NB4 (cell line): Measurements from ENCODE around the gene GC.

ENCODE experiments used
- DNase-seq: peaks from one replicate; pipeline ENCODE4 v3.0.0; 2010; ENCODE audit warnings: low read depth
- H3K4me3 ChIP-seq: one replicate; pipeline ENCODE4 v1.5.1; 2011; ENCODE audit warnings: mild to moderate bottlenecking, low read depth, low read length, moderate library complexity
- MYC ChIP-seq: IDR thresholded peaks from 2 replicates; pipeline ENCODE4 v1.6.1; 2011; ENCODE audit warnings: low read depth, low read length
- POLR2A ChIP-seq: IDR thresholded peaks from 2 replicates; pipeline ENCODE4 v1.6.1; 2011; ENCODE audit warnings: mild to moderate bottlenecking; ENCODE audit not compliant: insufficient read length; ENCODE audit errors: extremely low read depth
- TF ChIP-seq, protein P1 (sequence below): IDR thresholded peaks from one replicate; pipeline ENCODE4 v1.5.1; 2012; ENCODE audit warnings: low read depth, low read length
- TF ChIP-seq, protein P2 (sequence below): IDR thresholded peaks from 2 replicates; pipeline ENCODE4 v1.6.1; 2011; ENCODE audit warnings: low read depth, low read length

GC gene

DNA sequence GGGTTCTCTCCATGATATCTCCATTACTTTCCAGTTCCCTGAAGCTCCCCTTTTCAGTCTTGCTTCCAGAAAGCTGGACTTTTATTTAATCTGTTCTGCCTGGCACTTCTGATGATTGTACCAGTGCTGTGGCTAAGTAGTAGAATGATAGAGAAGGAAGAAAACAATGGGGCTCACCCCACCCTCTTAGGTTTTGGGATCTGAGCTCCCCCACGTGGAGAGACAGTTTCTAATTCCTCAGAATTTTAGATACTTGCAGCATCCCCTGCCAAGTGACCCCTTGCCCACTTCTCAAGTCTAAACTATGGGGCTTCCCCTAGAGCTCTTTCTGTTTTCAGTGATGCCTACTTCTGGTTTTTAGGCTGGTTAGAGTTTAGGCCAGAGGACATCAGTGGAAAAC is 73.9 kb downstream of the GC start:
- no peak for TF ChIP-seq POLR2A
- TF ChIP-seq, protein P1, sequence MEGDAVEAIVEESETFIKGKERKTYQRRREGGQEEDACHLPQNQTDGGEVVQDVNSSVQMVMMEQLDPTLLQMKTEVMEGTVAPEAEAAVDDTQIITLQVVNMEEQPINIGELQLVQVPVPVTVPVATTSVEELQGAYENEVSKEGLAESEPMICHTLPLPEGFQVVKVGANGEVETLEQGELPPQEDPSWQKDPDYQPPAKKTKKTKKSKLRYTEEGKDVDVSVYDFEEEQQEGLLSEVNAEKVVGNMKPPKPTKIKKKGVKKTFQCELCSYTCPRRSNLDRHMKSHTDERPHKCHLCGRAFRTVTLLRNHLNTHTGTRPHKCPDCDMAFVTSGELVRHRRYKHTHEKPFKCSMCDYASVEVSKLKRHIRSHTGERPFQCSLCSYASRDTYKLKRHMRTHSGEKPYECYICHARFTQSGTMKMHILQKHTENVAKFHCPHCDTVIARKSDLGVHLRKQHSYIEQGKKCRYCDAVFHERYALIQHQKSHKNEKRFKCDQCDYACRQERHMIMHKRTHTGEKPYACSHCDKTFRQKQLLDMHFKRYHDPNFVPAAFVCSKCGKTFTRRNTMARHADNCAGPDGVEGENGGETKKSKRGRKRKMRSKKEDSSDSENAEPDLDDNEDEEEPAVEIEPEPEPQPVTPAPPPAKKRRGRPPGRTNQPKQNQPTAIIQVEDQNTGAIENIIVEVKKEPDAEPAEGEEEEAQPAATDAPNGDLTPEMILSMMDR = no peak
- TF ChIP-seq, protein P2, sequence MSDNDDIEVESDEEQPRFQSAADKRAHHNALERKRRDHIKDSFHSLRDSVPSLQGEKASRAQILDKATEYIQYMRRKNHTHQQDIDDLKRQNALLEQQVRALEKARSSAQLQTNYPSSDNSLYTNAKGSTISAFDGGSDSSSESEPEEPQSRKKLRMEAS = no peak
- TF ChIP-seq MYC = no peak
- H3K4me3 ChIP-seq = no peak overlapping the region
- no peak for DNase-seq

GRCh38 chr4:71698141-71698540 is 85.7 kb downstream of the GC start:
- DNase-seq = no peak
- H3K4me3 ChIP-seq = no peak overlapping the region
- TF ChIP-seq POLR2A = no peak

- no peak for DNase-seq
- TF ChIP-seq, protein P2 = no peak
- TF ChIP-seq MYC = no peak
- TF ChIP-seq, protein P1 = no peak
- TF ChIP-seq POLR2A = no peak
- no peak overlapping the region for H3K4me3 ChIP-seq
These were observed 86.8 kb downstream of the GC start for GRCh38 chr4:71697031-71697430.

DNA sequence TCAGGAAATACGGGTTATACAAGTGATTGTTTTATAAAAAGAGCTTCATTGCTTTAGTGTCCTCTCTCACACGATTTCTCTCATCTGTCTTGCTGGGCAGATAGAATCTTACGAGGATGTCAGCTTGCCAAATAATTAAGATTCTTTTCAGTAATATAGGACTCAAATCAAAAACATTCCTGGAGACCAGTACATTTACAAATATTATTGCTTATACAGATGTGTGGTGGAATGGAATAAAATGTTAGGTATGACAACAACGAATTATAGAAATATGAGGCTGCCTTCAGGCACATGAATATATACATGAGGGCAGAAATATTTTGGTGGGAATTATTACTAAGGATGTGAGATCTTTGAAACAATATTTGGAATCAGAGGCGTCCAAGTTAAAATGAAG is 88.9 kb downstream of the GC start:
- DNase-seq = no peak
- TF ChIP-seq MYC (no peak), POLR2A (no peak)
- TF ChIP-seq, protein P1 = no peak
- TF ChIP-seq, protein P2 = no peak
- no peak overlapping the region for H3K4me3 ChIP-seq

GRCh38 chr4:71692963-71693362 is 90.9 kb downstream of the GC start:
- H3K4me3 ChIP-seq = no peak overlapping the region
- TF ChIP-seq MYC (no peak), POLR2A (no peak)
- TF ChIP-seq, protein P2 = no peak
- TF ChIP-seq, protein P1 = no peak
- DNase-seq = no peak

DNA sequence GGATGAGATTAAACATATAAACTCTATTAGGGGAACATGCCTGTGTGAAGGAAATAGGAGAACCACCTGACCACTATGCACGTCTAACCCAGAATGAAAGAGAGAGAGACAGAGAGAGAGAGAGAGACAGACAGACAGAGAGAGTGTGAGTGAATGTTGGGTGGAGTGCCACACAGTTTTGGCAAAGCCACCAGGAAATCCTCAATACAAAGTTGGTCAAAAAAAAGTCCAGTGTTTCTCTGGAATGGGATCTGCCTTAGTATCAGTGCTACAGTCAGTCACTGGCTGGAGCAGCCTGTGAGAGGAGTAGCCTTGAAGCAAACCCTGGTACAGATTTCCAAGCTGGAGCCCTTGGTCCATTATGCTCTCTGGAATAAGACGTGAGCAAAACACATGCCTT is 91.7 kb downstream of the GC start:
- TF ChIP-seq MYC = no peak
- no peak for TF ChIP-seq POLR2A
- TF ChIP-seq, protein P1 = no peak
- TF ChIP-seq, protein P2 = no peak
- DNase-seq = no peak
- H3K4me3 ChIP-seq = no peak overlapping the region
